Retinal pigment epithelial cell (primary cell): ENCODE results near the gene AQP9.
A peak's percentile ranks its signal among the peaks of the same experiment; 100 is the strongest.

ENCODE experiments used
- DNase-seq: peaks from one replicate; pipeline ENCODE4 v3.0.0-alpha.2; 2010; ENCODE audit warnings: low read depth
- H3K4me3 ChIP-seq: 2 replicates; pipeline ENCODE4 v1.5.1; 2011; ENCODE audit warnings: mild to moderate bottlenecking, low read length, control low read depth, moderate library complexity
- CTCF ChIP-seq: conservative IDR thresholded peaks from 2 replicates; pipeline ENCODE4 v1.5.1; 2011; ENCODE audit warnings: low read depth, low read length, control low read depth, inconsistent platforms

Gene AQP9

DNA sequence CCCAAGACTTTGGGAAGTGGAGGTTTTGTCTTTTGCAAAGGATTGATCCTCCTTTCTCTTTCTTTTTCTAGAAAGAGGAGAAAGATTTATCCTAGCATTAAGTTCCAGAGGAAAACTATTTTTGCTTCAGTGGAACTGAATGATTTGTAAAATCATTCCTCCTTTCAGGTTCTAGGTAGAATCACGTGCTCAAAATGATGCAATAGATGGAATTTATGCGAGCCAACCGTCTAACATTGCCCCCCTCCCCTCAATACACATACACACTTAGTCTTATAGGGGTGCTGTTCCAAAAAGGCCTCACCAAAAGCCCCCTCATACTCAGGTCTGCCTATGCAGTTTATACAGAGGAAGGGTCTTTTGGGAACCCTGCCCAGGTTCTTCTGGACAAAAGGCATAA is 85.3 kb downstream of the AQP9 start:
- no peak for DNase-seq
- no peak for TF ChIP-seq CTCF
- H3K4me3 ChIP-seq = no peak overlapping the region

DNA sequence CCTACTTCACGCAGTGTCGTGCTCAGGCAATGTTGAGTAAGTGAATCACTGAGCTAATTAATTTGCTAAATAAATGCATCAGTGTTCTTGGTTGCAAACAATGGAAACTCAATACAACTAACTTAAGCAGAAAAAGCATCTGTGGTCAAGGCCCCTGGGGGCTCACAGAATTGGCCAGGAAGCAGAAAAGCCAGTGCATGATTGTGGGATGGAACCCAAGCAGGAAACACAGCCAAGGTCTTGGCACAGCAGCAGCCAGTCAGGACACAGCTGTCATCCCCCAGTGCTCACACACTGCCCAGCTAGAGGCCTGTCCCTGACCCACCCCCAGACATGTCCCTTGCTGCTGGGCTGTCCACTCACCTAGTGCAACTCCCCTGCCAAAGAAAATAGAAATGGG is 85.9 kb downstream of the AQP9 start:
- TF ChIP-seq CTCF = no peak
- H3K4me3 ChIP-seq = no peak overlapping the region
- no peak for DNase-seq

DNA sequence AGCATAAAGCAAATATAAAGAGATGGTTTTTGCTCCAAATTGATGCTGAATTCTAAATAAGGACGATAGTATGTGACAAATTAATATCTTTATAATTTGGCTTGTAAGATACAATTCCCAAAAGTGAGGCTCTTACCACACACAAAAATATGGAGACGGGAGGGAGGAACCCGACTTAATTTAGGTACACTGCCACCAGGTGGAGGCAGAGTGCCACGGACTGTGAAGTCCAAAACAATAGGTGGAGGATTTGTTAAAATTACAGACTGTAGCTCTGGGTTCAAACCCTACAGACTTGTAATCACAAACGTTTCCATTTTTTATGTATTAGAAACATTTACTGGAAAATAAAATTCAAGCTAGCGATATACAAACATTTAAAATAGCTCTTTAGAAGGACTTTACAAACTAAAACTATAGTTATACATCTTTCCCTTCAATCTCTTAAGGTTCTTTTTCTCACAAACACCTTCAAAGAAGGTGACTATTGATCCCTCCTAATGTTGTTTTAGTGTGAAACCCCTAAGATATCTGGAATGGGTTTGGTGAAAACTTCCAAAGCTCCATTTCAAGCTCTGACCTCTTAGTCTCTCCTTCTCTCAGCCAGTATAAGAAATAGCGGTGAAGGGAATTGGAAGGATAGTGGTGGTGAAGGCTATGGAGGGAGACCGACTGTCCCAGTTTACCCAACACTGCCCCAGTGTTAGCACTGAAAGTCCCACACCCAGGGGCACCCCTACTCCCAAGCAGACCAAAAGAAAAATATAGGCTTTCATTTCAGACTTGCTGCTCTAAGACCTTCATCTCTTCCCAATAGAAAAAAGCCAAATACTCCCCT is 89.7 kb downstream of the AQP9 start:
- peak; percentile 37 for DNase-seq
- peak; percentile 86 for TF ChIP-seq CTCF

GRCh38 chr15:58228718-58229117 is 90.5 kb downstream of the AQP9 start:
- peak; percentile 60 for DNase-seq
- TF ChIP-seq CTCF = no peak
- H3K4me3 ChIP-seq = no peak overlapping the region

More for the DNA sequence above, 89.7 kb downstream of the AQP9 start:
- H3K4me3 ChIP-seq = no peak overlapping the region

- H3K4me3 ChIP-seq = no peak overlapping the region
- no peak for DNase-seq
- TF ChIP-seq CTCF = no peak
These were observed 91.2 kb downstream of the AQP9 start for GRCh38 chr15:58229297-58229768.

- DNase-seq = peak; percentile 78
- H3K4me3 ChIP-seq = no peak overlapping the region
- TF ChIP-seq CTCF = no peak
These were observed 94.3 kb downstream of the AQP9 start for GRCh38 chr15:58232281-58233065.

DNA sequence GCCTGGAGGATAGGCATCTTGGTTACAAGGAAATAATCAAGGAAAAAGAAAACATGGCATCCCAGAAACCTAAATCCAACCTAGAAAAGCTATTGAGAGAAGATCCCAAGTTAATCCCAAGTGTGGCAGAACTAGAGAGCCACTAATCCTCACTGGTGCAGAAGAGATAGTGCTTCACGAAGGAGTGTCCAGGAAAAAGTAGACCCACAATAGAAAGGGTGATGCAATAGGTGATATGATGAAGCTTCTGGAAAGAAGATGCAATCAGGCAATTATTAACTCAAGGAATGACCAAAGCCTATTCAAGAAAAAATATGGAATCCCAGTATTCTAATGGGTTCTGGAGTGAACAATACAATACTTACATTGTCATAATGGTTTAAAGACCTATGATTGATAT is 95.2 kb downstream of the AQP9 start:
- TF ChIP-seq CTCF = no peak
- DNase-seq = no peak
- no peak overlapping the region for H3K4me3 ChIP-seq
